ENCODE data around the gene ITPRID1. TPM values are rescaled to one million over a fixed set of nuclear protein-coding genes. Genes with fewer than 3 reads are reported as not detected.
A peak's percentile ranks its signal among the peaks of the same experiment; 100 is the strongest.

The ITPRID1 gene
- total and polyA plus RNA-seq, 10 donors = not detected

DNA sequence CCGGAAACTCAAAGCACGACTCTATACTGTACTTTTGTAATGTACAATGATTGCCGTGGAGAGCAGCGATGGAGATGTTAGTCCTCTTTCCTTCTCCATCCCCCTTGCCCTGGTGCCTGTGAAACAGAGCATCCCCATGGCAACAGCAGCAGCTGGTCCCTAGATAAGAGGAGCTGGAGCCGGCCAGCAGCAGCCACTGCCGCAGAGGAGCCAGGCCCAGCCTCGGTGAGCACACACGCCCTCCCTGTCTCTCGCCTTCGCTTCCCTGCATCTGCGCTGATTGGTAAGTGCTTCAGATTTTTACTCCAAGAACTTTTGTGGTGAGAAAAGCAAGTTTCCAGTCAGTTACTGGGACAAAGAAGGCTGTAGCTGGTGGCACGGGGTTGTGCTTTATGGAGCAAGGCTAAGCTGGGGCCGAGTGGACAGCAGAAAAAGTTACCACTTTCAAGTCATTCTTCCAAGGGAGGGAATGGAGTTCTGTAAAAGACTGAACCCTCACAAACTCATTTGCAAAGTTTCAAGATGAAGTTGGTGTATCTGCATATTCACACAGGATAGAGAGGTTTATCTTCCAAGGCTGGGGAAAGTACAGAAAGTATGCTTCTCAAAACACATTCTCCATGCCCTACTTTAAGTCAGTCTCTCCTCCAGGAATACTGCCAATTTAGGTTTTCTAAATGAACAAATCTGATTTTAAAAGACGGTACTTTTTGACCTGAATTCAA is 173.3 kb downstream of the ITPRID1 start, which contains the start of gene PPP1R17:
Gene PPP1R17, plus strand, starts transcription at position 192 of the 725 bp plus-strand sequence. CDS start 5,227 bp downstream, outside the sequence.
- no peak for DNase-seq
- Histone ChIP-seq H3K9me3 (no peaks in the 10 kb centered on the region), H3K27ac (peak within 1 kb of the TSS in 2 of 8 donors; percentile 17 to 33), H3K27me3 (replicated peaks in 1 of 7) (no peaks in the 10 kb centered on the region), H3K36me3 (no peaks in the 10 kb centered on the region), H3K4me3 (no peak within 1 kb of the TSS), H3K4me1 (peaks cover 0 to 17% (median 6%) of the 10 kb centered on the region in 6 donors)
- WGBS, 5 donors = 58 to 66% (median 62%) methylated on average over 14 of the region's 14 CpGs
- TF ChIP-seq, protein P1, sequence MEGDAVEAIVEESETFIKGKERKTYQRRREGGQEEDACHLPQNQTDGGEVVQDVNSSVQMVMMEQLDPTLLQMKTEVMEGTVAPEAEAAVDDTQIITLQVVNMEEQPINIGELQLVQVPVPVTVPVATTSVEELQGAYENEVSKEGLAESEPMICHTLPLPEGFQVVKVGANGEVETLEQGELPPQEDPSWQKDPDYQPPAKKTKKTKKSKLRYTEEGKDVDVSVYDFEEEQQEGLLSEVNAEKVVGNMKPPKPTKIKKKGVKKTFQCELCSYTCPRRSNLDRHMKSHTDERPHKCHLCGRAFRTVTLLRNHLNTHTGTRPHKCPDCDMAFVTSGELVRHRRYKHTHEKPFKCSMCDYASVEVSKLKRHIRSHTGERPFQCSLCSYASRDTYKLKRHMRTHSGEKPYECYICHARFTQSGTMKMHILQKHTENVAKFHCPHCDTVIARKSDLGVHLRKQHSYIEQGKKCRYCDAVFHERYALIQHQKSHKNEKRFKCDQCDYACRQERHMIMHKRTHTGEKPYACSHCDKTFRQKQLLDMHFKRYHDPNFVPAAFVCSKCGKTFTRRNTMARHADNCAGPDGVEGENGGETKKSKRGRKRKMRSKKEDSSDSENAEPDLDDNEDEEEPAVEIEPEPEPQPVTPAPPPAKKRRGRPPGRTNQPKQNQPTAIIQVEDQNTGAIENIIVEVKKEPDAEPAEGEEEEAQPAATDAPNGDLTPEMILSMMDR (IDR thresholded peaks at IDR 0.05 in 8 of 11, conservative IDR thresholded peaks at IDR 0.05 in 3 of 11) = no peak
- TF ChIP-seq POLR2A (IDR thresholded peaks at IDR 0.05) = no peak
- TF ChIP-seq POLR2AphosphoS5 (IDR thresholded peaks at IDR 0.05) = no peak
- intact Hi-C loops (cut with DNase I; ENCODE audit: low total_unique reads) = no loop called here

DNA sequence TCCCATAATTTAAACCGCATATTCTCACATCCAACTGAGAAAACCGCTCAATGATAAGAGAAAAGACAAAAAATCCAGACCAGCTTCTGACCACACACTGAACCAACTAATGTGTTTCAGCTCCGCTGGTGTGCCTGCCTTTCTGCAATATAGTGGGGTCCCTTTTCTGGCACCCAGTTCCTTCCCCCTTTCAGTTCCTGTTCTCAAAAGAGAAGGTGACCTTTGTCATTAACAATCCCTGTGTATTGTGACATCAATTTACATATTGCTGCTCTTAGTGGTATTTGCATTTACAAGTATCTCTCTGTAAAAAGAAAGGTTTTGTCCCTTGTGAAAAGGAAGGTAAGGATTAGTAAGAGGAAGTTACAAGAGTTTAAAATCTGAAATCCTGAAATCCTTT is 174.5 kb downstream of the ITPRID1 start:
- no peak for DNase-seq
- no peak for TF ChIP-seq POLR2AphosphoS5 (IDR thresholded peaks at IDR 0.05)
- TF ChIP-seq, protein P1 (IDR thresholded peaks at IDR 0.05 in 8 of 11, conservative IDR thresholded peaks at IDR 0.05 in 3 of 11) = no peak
- TF ChIP-seq POLR2A (IDR thresholded peaks at IDR 0.05) = no peak
- WGBS, 5 donors = 21 to 66% (median 43%) methylated on average over 3 of the region's 3 CpGs
- Histone ChIP-seq H3K4me1 (peaks cover 0 to 17% (median 6%) of the 10 kb centered on the region in 6 donors), H3K27me3 (replicated peaks in 1 of 7) (no peaks in the 10 kb centered on the region), H3K36me3 (no peaks in the 10 kb centered on the region), H3K27ac (peak overlapping the region in 2 of 8 donors; percentile 17 to 45), H3K9me3 (no peaks in the 10 kb centered on the region), H3K4me3 (no peak overlapping the region)
- intact Hi-C loops (cut with DNase I; ENCODE audit: low total_unique reads) = no loop called here

DNA sequence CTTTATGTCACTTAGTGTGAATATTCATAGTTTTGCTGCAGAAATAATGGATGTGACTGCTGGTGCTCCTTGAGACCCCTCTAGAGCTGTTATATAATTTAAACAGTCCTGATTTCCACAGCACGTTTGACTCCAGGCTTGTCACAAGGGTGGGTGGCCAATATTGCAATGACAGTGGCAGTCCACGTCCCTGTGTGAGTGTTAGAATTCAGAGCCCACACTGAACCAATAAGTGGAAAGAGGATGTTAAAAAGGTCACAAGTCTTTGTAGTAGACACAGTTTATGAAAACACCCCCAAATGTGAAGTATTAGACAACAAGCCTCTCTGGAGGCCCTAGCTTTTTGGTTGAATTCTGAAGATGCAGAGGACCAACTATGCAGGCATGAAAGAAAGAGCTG is 175.1 kb downstream of the ITPRID1 start:
- no peak for TF ChIP-seq POLR2AphosphoS5 (IDR thresholded peaks at IDR 0.05)
- TF ChIP-seq POLR2A (IDR thresholded peaks at IDR 0.05) = no peak
- TF ChIP-seq, protein P1 (IDR thresholded peaks at IDR 0.05 in 8 of 11, conservative IDR thresholded peaks at IDR 0.05 in 3 of 11) = no peak
- Histone ChIP-seq H3K9me3 (no peaks in the 10 kb centered on the region), H3K27ac (peak overlapping the region in 2 of 8 donors; percentile 16 to 45), H3K4me3 (no peak overlapping the region), H3K4me1 (peaks cover 0 to 17% (median 6%) of the 10 kb centered on the region in 6 donors), H3K27me3 (replicated peaks in 1 of 7) (no peaks in the 10 kb centered on the region), H3K36me3 (no peaks in the 10 kb centered on the region)
- intact Hi-C loops (cut with DNase I; ENCODE audit: low total_unique reads) = no loop called here
- no peak for DNase-seq
- 31 to 45% (median 40%) methylated on average over 2 of the region's 2 CpGs for WGBS, 5 donors

DNA sequence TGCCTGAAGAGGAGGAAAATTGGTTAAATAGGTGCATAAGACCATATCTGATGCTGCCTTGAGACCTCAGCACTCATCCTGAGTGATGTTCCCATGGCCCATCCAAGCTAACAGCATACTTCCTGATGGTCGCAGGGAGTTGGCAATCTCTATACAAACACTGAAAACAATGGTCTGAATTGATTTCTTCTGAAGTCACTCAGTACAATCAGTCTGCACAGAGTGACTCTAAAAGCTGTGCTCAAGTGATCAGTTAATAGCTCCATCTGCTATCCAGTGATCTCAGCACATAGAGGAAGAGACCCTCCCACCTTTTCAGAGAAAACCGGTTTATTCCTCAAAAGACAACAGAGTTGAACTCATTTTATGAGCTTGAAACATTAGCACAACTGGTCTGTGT is 177.0 kb downstream of the ITPRID1 start:
- H3K27ac ChIP-seq = no peak overlapping the region
- no peak for DNase-seq
- no peaks in the 10 kb centered on the region for H3K27me3 ChIP-seq (replicated peaks in 1 of 7)
- no peaks in the 10 kb centered on the region for H3K36me3 ChIP-seq
- peaks cover 0 to 17% (median 6%) of the 10 kb centered on the region in 6 donors for H3K4me1 ChIP-seq
- H3K4me3 ChIP-seq = no peak overlapping the region
- 45 to 70% (median 61%) methylated on average over 2 of the region's 2 CpGs for WGBS, 5 donors
- H3K9me3 ChIP-seq = no peaks in the 10 kb centered on the region
- intact Hi-C loops (cut with DNase I; ENCODE audit: low total_unique reads) = no loop called here
- TF ChIP-seq POLR2A (IDR thresholded peaks at IDR 0.05) = no peak
- TF ChIP-seq POLR2AphosphoS5 (IDR thresholded peaks at IDR 0.05) = no peak
- TF ChIP-seq, protein P1 (IDR thresholded peaks at IDR 0.05 in 8 of 11, conservative IDR thresholded peaks at IDR 0.05 in 3 of 11) = no peak
